HG03520 (cell line): ENCODE measurements around the gene L1CAM.

ENCODE experiments used
- ATAC-seq: cut with Tn5 transposase; IDR thresholded peaks from one replicate; pipeline ENCODE4 v1.9.1; 2021; ENCODE audit warnings: mild to moderate bottlenecking, moderate library complexity; ENCODE audit not compliant: unreplicated experiment

L1CAM gene

DNA sequence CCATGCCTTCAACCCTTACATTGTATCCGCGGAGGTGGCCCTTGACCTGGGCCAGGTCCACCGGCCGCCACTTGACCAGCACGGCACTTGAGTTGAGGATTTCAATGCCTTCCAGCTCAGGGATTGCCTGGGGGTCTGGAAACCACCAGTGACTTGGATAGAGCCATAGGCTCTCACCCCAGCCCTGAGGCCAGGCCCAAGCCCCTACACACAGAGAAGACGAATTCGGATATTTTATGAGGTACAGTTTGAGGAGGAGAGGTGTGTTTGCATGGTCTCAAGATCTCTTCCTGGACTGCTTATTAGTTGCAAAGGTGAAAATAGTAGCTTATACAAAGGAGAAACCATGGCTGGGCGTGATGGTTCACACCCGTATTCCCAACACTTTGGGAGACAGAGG, 20.3 kb downstream of the L1CAM start:
- no peak for ATAC-seq

DNA sequence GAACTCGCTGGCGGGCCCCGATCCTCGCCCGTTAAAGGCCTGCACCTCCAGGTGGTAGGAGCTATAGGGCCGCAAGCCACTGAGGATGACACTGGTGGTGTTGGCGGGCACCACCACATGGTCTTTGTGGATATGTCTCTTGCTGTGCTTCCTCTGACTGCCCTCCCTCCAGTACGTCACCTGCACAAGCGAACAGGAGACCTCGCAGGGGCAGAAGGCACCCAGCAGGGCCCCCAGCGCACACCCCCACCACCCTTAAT, 20.7 kb downstream of the L1CAM start:
- ATAC-seq: no peak

DNA sequence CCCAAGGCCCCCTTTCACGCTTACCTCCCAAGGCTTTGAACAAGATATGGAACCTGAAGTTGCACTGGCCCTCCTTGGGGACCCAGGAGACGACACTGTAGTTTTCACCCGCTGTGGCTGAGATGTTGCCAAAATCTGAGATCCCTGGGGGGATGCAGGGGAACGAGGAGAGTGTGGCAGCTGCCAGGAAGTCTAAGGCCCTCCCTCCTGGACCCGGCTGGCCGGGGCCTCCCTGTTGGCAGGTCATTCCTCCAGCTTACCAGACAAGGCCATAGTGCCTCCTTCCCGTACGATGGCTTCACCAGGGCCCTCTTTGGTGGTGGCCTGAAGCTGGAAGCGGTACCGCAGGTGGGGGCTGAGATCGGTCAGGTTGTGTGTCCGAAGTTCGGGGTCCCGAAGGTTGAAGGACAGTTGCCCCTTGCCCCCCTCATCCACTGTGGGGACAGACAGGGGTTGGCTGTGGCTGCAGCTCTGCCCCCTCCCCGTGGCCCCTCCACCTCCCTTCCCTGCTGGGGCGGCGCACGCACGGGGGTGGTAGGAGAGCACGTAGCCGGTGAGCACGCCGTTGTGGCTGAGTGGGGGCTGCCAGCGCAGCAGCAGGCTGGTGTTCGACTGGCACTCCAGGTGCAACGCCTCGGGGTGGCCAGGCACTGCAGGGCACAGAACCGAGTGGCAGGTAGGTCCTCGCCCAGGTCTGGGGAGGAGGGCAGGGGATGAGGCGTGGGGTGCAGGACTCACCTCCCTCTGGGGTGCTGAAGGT, 21.2 kb downstream of the L1CAM start:
- ATAC-seq: no peak

DNA sequence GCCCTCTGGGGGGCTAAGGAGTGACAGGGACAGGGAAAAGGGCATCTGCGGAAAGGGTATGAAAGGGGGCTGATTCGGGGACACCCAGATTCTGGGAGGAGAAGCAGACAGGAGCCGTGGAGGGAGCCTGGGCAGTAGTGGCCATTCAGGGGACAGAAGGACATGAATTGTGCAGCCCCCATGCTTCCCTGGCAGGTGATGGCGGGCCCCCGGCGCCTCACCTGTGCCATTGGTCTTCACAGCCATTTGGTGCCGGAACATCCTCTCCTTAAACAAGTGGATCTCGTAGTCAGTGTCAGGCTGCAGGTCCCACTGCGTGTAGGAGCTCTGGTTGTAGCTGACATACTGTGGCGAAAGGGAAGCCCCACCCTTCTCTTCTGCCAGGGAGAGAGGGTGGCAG, 21.9 kb downstream of the L1CAM start:
- no peak for ATAC-seq

DNA sequence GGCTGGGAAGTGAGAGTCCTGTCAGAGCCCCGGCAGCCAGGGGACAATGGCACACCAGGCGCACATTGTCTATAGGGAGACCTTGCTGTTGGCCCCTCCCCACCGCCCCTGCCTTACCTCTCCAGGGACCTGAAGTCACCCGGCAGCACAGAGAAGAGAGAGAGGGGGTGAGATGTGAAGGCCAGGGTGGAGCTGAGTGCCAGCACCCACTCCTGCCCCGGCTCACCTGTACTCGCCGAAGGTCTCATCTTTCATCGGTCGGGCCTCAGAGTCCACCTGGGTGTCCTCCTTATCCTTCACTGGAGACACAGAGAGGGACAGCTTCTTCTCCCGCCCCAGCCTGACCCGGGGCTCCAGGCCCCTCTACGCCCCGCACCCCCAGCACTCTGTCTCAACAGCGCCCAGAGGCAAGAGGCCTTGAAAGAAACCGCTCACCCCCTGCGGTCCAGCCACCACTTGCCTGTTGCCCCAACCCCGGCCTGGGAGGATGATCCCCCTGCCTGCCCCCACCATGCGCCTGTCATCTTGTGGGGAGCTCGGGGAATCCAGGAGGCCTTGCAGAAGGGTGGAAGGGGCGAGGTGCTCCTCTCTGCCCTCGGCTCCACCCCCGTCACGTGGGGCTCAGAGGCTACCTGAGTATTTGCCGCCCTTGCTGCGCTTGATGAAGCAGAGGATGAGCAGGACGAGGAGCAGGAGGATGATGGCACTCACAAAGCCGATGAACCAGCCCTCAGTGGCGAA, 22.6 kb downstream of the L1CAM start:
- ATAC-seq: no peak

DNA sequence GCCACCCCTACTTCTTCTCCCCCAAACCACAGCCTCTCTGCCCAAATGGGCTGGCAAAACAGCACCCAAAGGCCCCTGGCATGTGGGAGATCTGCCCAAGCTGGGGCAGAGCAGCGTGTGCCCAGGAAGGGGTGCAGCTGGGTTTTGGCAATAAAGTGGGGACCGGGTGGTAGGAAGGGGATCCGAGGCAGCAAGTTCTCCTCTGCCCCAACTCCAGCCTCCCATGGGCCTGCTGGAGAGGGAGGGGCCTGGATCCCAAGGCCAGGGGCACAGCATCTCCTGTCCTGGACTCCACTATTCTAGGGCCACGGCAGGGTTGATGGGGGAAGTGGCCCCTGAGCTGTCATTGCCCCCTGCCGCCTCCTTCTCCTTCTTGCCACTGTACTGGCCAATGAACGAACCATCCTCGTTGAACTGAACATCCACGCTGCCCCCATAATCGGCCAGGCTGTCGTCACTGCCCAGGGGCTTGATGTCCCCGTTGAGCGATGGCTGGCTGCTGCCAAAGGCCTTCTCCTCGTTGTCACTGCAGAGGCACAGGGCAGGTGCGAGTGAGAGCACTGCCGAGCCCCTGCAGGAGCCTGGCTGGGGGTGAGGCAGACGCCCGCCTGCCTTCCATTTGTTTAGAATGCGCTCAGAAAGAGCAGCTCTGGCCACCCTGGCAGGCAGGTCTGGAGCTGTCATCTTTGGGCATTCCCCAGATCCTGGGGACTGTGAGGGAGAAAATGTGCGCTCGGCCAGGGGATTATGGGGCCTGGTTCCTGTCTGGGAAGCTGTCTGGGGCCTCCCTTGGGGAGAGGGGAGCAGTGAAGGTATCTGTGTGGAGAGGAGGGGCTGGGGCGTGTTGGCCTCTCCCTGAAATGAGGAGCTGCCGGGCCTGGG, 23.4 kb downstream of the L1CAM start:
- no peak for ATAC-seq

DNA sequence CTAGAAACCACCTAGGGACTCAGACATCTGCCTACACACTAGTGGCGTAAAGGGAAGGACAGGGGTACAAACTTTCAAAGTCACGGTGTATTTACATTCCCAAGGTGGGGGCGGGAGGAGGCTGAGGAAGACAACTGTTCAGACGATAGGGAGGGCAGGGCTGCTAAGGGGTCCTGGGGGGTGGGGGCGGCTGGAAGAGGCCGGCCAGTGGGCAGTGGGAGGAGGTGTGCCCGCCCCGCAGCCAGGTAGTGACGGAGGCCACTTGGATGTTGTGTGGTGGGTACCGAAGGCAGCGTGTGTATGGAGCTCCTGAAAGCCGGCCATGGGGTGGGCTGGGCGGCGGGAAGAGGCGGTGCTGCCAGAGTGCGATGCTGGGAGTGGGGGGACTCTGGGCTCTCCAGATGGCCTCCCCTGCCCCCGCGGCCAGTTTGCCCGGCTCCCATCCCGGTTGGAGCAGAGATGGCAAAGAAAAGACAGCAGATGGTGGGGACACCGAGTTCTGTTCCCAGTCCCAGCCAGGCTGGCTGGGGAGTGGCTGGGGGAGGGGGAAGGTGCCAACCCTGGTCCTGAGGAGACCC, 24.2 kb downstream of the L1CAM start:
- no peak for ATAC-seq

DNA sequence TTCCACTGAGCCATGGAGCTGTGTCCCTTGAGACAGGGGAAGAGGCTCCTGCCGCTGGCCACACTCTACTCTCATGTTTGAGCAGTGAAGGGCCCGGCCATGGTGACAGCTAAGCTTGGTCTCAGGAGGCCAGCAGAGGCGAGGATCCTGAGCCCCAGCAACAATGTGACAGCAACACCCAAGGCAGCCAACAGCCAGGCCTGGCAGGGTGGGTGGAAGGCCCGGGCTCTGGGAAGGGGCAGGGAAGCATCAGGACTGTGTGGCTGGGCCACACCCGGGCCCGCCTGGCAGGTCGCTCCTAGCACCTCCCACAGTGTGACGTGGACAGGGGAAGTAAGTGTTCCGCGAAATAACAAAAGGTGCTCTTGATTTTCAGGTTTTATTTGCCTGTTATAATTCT, 24.8 kb downstream of the L1CAM start:
- ATAC-seq: no peak

DNA sequence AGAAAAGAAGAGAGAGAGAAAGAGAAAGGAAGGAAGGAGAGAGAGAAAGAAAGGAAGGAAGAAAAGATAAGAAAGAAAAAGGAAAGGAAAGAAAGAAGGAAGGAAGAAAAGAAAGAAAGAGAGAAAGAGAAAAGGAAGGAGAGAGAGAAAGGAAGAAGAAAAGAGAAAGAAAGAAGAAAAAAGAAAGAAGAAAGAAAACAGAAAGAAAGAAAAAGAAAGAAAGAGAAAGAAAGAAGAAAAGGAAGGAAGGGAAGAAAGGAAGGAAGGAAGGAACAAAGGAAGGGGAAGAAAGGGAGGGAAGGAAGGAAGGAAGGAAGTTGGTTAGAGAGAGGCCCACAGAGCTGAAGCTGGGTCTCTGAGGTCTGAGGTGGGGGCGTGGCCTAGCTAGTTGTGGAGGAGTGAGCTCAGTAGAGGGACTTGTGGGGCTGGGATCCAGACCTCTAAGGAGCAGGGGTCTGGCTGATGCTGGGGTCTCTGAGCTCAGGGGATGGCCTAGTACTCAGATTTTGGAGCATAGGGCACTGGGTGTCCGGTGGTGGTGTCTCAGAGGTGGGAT, 28.5 kb downstream of the L1CAM start:
- ATAC-seq: no peak

DNA sequence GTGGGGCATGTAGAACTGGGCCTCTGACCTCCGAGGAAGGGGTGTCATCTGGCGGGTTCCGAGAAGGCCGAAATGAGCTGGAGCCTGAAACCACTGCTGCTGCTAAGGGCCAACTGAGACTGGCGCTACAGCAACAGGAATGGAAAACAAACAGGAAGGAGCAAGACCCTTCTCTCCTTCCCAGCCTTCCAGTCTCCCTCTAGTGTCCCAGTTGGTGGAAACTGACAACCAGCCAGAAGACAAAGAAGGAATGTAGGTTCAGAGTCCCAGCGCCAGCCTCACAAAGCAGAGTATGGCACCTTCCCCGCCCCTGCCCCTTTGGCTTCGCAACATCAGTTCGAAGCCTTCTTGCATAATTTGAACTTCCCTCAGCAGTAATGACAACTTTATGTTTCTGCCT, 31.3 kb downstream of the L1CAM start:
- no peak for ATAC-seq

DNA sequence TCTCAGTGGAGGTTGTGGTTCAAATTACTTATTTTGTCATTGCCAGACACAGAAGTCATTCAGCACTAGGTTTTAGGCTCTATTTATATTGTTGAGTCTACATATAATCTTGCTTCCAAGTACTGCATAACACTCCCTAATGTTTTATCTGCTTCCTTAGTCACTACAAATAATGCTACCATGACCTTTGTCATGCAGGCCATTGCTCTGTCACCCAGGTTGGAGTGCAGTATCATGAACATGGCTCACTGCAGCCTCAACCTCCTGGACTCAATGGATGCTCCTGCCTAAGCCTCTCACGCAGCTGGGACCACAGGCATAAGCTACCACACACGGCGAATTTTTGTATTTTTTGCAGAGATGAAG, 32.1 kb downstream of the L1CAM start:
- no peak for ATAC-seq

DNA sequence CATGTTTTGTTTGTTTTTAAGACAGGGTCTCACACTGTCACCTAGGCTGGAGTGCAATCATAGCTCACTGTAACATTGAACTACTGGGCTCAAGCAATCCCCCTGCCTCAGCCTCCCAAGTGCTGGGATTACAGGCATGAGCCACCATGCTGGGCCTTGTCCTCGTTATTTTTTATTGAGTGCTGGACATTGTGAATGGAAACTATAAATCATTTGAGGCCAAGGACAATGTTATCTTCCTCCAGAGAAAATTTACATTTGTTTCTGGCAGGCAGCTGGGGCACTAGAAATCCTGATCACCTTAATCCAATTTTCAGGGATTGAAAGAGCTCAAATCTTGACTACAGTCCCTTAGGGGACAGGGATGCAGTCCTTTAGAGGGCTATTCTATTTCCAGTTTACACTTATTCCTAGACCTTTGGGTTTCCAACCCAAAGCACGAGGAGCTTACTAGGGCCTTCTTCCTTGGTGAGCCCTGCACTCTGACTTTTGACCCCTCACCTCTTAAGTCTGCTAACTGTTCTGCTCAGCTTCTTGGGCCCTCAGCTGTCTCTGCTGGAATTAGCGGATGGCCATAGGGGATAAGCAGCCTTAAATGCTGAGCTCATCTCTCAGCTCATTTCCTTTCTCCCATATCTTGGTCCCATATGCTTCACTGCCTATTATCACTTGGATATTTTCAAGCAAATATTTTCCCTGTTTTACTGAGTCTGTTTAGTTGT, 32.6 kb downstream of the L1CAM start:
- ATAC-seq: no peak

DNA sequence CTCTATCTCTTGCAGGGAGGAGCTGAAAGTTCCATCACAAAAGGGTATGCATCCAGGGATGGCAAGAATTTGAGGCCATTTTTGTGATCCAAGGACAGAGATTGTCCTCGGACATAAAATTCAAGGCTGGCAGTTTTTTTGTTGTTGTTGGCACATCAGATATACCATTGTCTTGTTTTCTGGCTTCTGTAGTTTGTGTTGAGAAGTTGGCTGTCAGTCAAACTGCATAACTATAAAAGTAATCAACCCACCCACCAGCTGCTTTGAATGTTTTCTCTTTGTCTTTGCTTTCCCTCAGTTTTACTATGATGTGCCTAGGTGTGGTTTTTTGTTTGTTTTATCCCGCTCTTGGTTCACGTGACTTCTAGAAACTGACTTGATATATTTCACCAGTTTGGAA, 34.0 kb downstream of the L1CAM start:
- no peak for ATAC-seq

DNA sequence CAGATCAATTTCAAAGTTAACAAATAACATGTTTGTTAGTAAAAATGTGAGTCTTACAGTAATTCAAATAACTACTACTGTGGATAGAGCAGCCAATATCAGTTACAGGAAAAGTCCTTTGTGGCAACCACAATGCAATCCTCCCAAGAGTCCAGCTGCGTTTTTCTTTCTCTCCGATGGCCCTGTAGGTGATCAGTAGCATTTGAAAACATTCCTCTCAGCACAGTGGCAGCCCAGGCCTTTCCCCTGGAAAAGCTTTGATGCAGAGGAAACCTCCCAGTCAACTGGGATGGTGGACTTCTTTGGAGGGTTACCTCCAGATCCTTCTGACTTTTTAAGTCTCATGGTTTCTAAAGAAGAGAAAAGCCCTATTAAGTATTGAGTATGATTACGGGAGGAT, 37.6 kb downstream of the L1CAM start:
- no peak for ATAC-seq

DNA sequence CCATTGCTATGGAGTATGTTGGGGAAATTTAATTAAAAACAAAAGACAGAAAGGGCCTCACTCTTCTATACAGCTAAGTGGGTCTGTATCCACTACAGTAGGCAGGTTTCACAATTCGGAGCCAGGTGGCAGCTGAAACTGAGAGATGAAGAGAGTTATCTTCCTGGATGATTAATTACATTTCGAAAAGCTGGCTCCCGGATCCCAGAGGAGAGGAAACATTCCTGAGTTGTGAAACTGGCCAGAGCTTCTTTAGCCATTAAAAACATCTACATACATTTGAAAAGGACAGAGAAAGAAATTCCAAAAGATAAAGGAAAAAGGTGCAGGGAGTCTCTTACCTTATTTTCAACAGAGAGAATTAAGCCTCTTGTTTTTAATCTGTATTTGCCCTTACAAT, 40.1 kb downstream of the L1CAM start:
- ATAC-seq: no peak

DNA sequence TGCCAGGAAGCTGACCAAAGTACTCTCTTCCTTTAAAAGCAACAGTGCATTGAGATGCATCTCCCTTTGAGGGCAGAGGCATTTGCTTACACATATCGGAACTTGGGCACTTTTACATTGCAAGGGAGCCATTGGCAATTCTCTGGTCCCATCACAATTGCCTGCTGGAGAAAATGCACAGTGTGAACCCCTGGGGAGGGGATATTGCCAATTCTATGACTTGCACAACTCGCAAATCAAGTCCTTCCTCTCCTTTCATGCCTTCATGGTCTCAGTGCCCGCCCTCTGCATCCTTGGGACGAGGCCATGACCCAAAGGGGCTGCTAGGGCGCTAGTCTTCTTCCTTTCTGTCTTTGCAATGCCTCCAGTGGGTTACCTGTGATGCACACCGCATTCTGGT, 40.8 kb downstream of the L1CAM start:
- ATAC-seq: no peak

DNA sequence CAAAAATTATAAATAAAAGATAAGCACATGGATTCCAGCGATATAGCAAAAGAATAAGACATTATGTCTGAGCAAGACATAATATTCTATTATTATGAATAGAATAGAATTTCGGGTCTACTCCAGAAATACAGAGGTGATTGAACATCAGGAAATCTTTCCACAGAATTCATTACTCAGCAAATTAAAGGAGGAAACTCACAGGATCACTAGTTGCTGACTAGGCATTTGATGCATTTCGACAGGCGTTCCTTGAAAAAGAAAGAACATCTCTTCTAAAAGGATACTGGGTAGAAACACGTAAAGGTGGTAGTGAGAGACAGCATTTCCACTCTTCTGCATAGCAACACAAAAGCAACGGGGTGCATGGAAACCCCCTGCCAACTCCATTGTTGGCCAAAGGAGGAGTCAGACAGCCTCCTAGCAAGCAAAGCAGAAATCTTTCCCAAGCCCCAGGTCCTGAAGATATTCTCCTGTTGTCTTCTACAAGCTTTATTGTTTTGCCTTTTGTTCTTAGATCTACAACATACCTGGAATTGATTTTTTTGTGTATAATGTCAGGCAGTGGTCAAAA, 41.4 kb downstream of the L1CAM start:
- ATAC-seq: no peak

DNA sequence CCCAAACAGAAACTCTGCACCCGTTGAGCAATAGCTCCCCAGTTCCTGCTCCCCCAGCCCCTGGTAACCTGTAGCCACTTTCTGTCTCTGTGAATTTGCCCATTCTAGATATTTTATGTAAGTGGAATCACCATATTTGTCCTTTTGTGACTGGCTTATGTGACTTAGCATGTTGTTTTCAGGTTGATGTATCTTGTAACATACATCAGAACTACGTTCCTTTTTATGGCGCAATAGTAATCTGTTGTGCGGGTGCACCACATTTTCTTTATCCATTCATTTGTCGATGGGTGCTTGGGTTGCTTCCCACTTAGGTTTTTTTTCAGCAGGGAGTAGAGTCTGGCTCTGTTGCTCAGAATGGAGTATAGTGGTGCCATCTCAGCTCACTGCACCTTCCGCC, 49.1 kb downstream of the L1CAM start:
- no peak for ATAC-seq

DNA sequence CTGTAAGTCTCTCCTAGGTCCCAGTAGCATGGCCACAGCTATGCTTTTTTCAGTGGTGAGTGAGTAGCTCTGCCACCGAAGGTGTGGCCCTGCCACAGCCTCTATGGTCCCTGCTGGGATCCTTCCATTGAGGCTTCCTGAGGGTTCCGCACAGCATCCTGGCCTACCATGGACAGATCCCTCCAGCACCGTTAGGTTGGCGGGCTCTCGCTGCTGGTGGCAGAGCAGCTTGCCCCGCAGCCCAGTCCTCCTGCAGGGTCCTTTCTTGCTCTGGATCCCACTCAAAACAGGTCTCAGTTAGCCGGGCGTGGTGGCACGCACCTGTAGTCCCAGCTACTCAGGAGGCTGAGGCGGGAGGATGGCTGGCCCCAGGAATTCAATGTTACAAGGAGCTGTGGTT, 53.2 kb downstream of the L1CAM start:
- ATAC-seq: no peak

DNA sequence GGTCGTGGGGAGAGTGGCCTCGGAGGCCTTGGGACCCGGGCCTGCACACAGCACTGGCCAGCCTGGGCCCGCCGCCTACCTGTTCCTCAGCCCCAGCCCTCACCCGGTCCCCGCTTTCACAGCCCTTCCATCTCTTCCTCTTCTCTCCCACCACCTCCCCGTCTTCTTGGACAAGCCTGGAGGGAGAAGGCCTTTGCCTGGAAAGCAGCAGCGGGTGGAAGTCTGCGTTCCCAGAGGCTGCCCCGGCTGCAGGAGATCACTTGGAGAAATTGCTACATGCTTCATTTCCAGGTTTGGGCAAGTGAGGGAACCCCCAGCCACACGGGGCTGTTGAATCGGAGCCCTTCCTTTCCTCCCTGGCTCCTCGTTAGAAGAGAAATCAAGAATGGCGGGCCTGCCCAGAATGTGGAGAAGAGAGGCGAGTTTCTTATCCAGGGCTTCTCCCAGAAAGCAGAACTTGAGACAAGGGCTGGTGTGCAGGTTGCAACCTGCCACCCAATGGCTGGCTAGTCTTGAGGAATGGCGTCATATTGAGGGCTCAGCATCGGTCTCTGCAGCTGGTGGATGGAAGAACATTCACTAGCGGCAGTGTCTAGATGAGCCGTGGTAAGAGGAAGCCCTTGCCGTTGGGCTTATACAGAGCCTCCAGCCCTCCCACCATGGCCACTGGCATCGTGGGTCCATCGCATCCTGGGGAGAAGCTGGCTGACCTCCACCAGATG, 54.4 kb downstream of the L1CAM start:
- ATAC-seq: no peak
